Astrocyte of the cerebellum (primary cell): Measurements from ENCODE around the gene CTDSPL2.
"Not testable (repeated sequence)": the region's sequence is repeated elsewhere in the genome, so short reads cannot be mapped to it uniquely, and the experiment has no call there.

Source experiments
- DNase-seq: peaks from one replicate; pipeline ENCODE4 v3.0.0-alpha.2; 2011; ENCODE audit warnings: low read depth
- H3K4me3 ChIP-seq: 2 replicates; pipeline ENCODE4 v1.5.1; 2011; ENCODE audit warnings: mild to moderate bottlenecking, low read depth, low read length, moderate library complexity
- CTCF ChIP-seq: IDR thresholded peaks from 2 replicates; pipeline ENCODE4 v1.5.1; 2012; ENCODE audit warnings: low read length, low read depth, moderate library complexity, mild to moderate bottlenecking; ENCODE audit errors: missing control alignments
- in situ Hi-C: cut with HindIII; loops from 2 replicates; pipeline ENCODE4 v1.10.0; 2017; ENCODE audit warnings: low sequenced_read_pairs

Gene CTDSPL2

GRCh38 chr15:44536302-44536961 lies 109.0 kb downstream of the CTDSPL2 start:
- peak; percentile 34 for TF ChIP-seq CTCF
- H3K4me3 ChIP-seq: peak overlapping the region; percentile 82
- peak; percentile 26 for DNase-seq
- in situ Hi-C loops: no loop called here

GRCh38 chr15:44536962-44537734 lies 109.7 kb downstream of the CTDSPL2 start, which contains the start of gene EIF3J:
Gene EIF3J, plus strand, starts transcription at chr15:44537147. Its CDS starts 48 bp downstream, at chr15:44537195.
- TF ChIP-seq CTCF: no peak
- DNase-seq: peak; percentile 94
- in situ Hi-C loops: no loop called here
- H3K4me3 ChIP-seq: peak within 1 kb of the TSS; percentile 82

GRCh38 chr15:44537735-44538240 lies 110.4 kb downstream of the CTDSPL2 start:
- H3K4me3 ChIP-seq: peak overlapping the region; percentile 82
- no peak for TF ChIP-seq CTCF
- in situ Hi-C loops: no loop called here
- DNase-seq: no peak

GRCh38 chr15:44541282-44541958 lies 114.0 kb downstream of the CTDSPL2 start:
- peak; percentile 78 for DNase-seq
- no peak overlapping the region for H3K4me3 ChIP-seq
- no peak for TF ChIP-seq CTCF
- in situ Hi-C loops: no loop called here

- no peak overlapping the region for H3K4me3 ChIP-seq
- no peak for DNase-seq
- in situ Hi-C loops: no loop called here
- no peak for TF ChIP-seq CTCF
Observed at GRCh38 chr15:44542596-44542995, 115.2 kb downstream of the CTDSPL2 start.

GRCh38 chr15:44544745-44545144 lies 117.3 kb downstream of the CTDSPL2 start:
- H3K4me3 ChIP-seq, in situ Hi-C loops, DNase-seq: not testable (repeated sequence)
